K562 (cell line): Measurements from ENCODE around the gene TMEM89. TPM values are rescaled to one million over a fixed set of nuclear protein-coding genes. Genes with fewer than 3 reads are reported as not detected.

Source experiments
- ATAC-seq: fragments of 200-7000 bp; cut with Tn5 transposase; 3 replicates; pipeline ENCODE4 v1.9.1; 2020; ENCODE audit warnings: moderate library complexity
- BruUV-seq: library from RNA; stranded (reverse); fragments of 400-500 nt; replicated peaks from 2 replicates; lab custom pipeline; 2021; lab: Mats Ljungman, UMichigan
- CTCF ChIA-PET: fragments of 300-600 bp; formaldehyde crosslinking; extraction: SDS; loops from one replicate; lab custom pipeline; 2021; ENCODE audit warnings: low intra/inter-chr PET ratio; lab: Yijun Ruan, JAX
- POLR2A ChIA-PET: fragments of 300-600, 350-650 bp; sonication (Branson Sonifier 250); formaldehyde crosslinking; extraction: SDS; loops from one replicate; lab custom pipeline; 2021; ENCODE audit warnings: antibody characterized with exemption, inconsistent platforms; lab: Yijun Ruan, JAX
- DNase-seq, 4 experiments: peaks; one replicate each; pipeline versions ENCODE4 v3.0.0 to v3.0.0-alpha.2; 2011 to 2018; ENCODE audit warnings: low spot score in 3 of 4, mixed read lengths in 3 of 4; ENCODE audit errors: extremely low read depth in 1 of 4
- FAIRE-seq: peaks from 2 replicates; lab custom pipeline; 2011; peaks lifted over from hg19 to GRCh38; lab: Jason Lieb, UNC
- H2AFZ ChIP-seq: 2 replicates; pipeline ENCODE4 v1.6.0; 2011; ENCODE audit warnings: low read depth, low read length, control low read depth, inconsistent platforms
- H3K27ac ChIP-seq: fragments of 200-600 bp; 3 replicates; pipeline ENCODE4 v1.8.0; 2011; ENCODE audit warnings: low read depth, mild to moderate bottlenecking, control low read depth, inconsistent platforms, low read length, moderate library complexity, mixed read lengths; ENCODE audit errors: extremely low read depth
- H3K27me3 ChIP-seq, 2 experiments: fragments of 300-600 bp in 1 of 2; 2 replicates in 1 of 2; 3 replicates in 1 of 2; pipeline versions ENCODE4 v1.6.0 to v1.8.0; 2011; ENCODE audit warnings: inconsistent platforms in 2 of 2, low read length in 2 of 2, mild to moderate bottlenecking in 1 of 2, mixed read lengths in 1 of 2, moderate library complexity in 1 of 2; ENCODE audit not compliant: control insufficient read depth in 2 of 2, insufficient read depth in 2 of 2
- H3K36me3 ChIP-seq: fragments of 300-600 bp; 3 replicates; pipeline ENCODE4 v1.8.0; 2011; ENCODE audit warnings: mild to moderate bottlenecking, low read length, inconsistent platforms; ENCODE audit not compliant: control insufficient read depth, insufficient read depth
- H3K4me1 ChIP-seq, 2 experiments: fragments of 200-600 bp in 1 of 2; replicated peaks in 1 of 2; 2 replicates in 1 of 2; 3 replicates in 1 of 2; pipeline versions ENCODE4 v1.5.1 to v1.8.0; 2011; ENCODE audit warnings: inconsistent platforms in 2 of 2, low read length in 2 of 2, mild to moderate bottlenecking in 1 of 2, mixed read lengths in 1 of 2, moderate library complexity in 1 of 2; ENCODE audit not compliant: control insufficient read depth in 2 of 2, insufficient read depth in 2 of 2
- H3K4me2 ChIP-seq: 2 replicates; pipeline ENCODE4 v1.6.1; 2011; ENCODE audit warnings: low read length, control low read depth, inconsistent platforms, mixed read lengths; ENCODE audit not compliant: insufficient read depth
- H3K4me3 ChIP-seq: fragments of 200-600 bp; sonication (generic), shearing (Covaris generic); 2 replicates; pipeline ENCODE4 v1.5.1; 2016; ENCODE audit warnings: control low read depth, inconsistent platforms
- H3K79me2 ChIP-seq: fragments of 200-600 bp; 3 replicates; pipeline ENCODE4 v1.8.0; 2011; ENCODE audit warnings: low read length, inconsistent platforms; ENCODE audit not compliant: control insufficient read depth, insufficient read depth
- H3K9ac ChIP-seq, 2 experiments: 2 replicates each; pipeline versions ENCODE4 v1.6.0 to v1.6.1; 2011; ENCODE audit warnings: low read depth in 2 of 2, low read length in 2 of 2, control low read depth in 1 of 2, inconsistent platforms in 1 of 2, mild to moderate bottlenecking in 1 of 2, mixed read lengths in 1 of 2; ENCODE audit not compliant: insufficient read depth in 1 of 2
- H3K9me1 ChIP-seq: one replicate; pipeline ENCODE4 v1.6.0; 2011; ENCODE audit warnings: inconsistent platforms, mild to moderate bottlenecking, low read length, moderate library complexity; ENCODE audit not compliant: control insufficient read depth, insufficient read depth
- H3K9me3 ChIP-seq: replicated peaks from 2 replicates; pipeline ENCODE4 v1.5.1; 2011; ENCODE audit warnings: low read depth, low read length, inconsistent platforms; ENCODE audit not compliant: control insufficient read depth, insufficient read depth
- H4K20me1 ChIP-seq: replicated peaks from 2 replicates; pipeline ENCODE4 v1.6.1; 2011; ENCODE audit warnings: low read length, inconsistent platforms, mixed read lengths; ENCODE audit not compliant: control insufficient read depth, insufficient read depth
- BRCA1 ChIP-seq, 2 experiments: fragments of 450-650 bp in 1 of 2; sonication (generic) in 1 of 2; formaldehyde crosslinking in 1 of 2; IDR thresholded peaks; 2 replicates each; pipeline versions ENCODE4 v1.5.0 to v1.6.1; 2017 to 2020; ENCODE audit warnings: mild to moderate bottlenecking in 1 of 2, missing genetic modification reagents in 1 of 2
- CBX3 ChIP-seq, 2 experiments: IDR thresholded peaks; 1 replicate in 1 of 2; 2 replicates in 1 of 2; pipeline ENCODE4 v1.6.1; 2012; ENCODE audit warnings: inconsistent platforms in 2 of 2, low read length in 2 of 2, borderline replicate concordance in 1 of 2, control low read depth in 1 of 2
- CHAMP1 ChIP-seq: fragments of 450-650 bp; IDR thresholded peaks from 2 replicates; pipeline ENCODE4 v1.6.1; 2016; ENCODE audit warnings: mild to moderate bottlenecking
- ESRRA ChIP-seq: fragments of 450-650 bp; IDR thresholded peaks from 2 replicates; pipeline ENCODE4 v1.6.1; 2014; ENCODE audit warnings: low read depth, mild to moderate bottlenecking, moderate library complexity, borderline replicate concordance
- ETV6 ChIP-seq, 3 experiments: fragments of 150-350 bp in 1 of 3; sonication (generic) in 1 of 3; formaldehyde crosslinking in 1 of 3; IDR thresholded peaks; 2 replicates each; pipeline versions ENCODE4 v1.6.1 to v1.8.0; 2014 to 2022; ENCODE audit warnings: borderline replicate concordance in 2 of 3, low read depth in 2 of 3, antibody characterized with exemption in 1 of 3, low read length in 1 of 3, mild to moderate bottlenecking in 1 of 3, missing genetic modification reagents in 1 of 3
- HOMEZ ChIP-seq: fragments of 250-450 bp; sonication (Bioruptor Pico); IDR thresholded peaks from 2 replicates; pipeline ENCODE4 v1.4.0; 2020; ENCODE audit warnings: mild to moderate bottlenecking, moderate library complexity
- KLF13 ChIP-seq: fragments of 450-650 bp; IDR thresholded peaks from 2 replicates; pipeline ENCODE4 v1.6.1; 2016; ENCODE audit warnings: missing genetic modification characterization, low read depth, mild to moderate bottlenecking, missing compliant biosample characterization, moderate library complexity, borderline replicate concordance
- MNT ChIP-seq, 2 experiments: fragments of 450-650 bp; conservative IDR thresholded peaks; 2 replicates each; pipeline ENCODE4 v1.6.1; 2017; ENCODE audit warnings: mild to moderate bottlenecking in 2 of 2, moderate library complexity in 2 of 2
- SMARCA5 ChIP-seq: fragments of 450-650 bp; IDR thresholded peaks from 2 replicates; pipeline ENCODE4 v1.6.1; 2016
- SUPT5H ChIP-seq: fragments of 450-650 bp; IDR thresholded peaks from 2 replicates; pipeline ENCODE4 v1.6.1; 2016
- ZNF140 ChIP-seq: fragments of 250-450 bp; sonication (Bioruptor Pico); IDR thresholded peaks from 2 replicates; pipeline ENCODE4 v1.8.0; 2021; ENCODE audit warnings: moderate library complexity, mild to moderate bottlenecking, inconsistent platforms
- ZNF232 ChIP-seq: sonication (generic); formaldehyde crosslinking; IDR thresholded peaks from 2 replicates; pipeline ENCODE4 v1.8.0; 2022; ENCODE audit warnings: mild to moderate bottlenecking, missing genetic modification reagents
- ZNF584 ChIP-seq: fragments of 200-800 bp; sonication (Bioruptor generic); IDR thresholded peaks from 2 replicates; pipeline ENCODE4 v1.6.1; 2016; ENCODE audit warnings: low read depth, mild to moderate bottlenecking, missing genetic modification characterization, missing compliant biosample characterization
- whole genome bisulfite sequencing: fragments of 100-300 bp; shearing (Covaris generic); methylation state at CpG from one replicate; pipeline ENCODE4 v1.1.6; 2016; ENCODE audit warnings: low coverage, mixed read lengths; ENCODE audit not compliant: insufficient coverage; ENCODE audit errors: missing lambda C conversion rate; 5-methylcytosine and 5-hydroxymethylcytosine counted together
- in situ Hi-C: fragments of 300-500 bp; cut with MboI; formaldehyde crosslinking; loops from 4 replicates; pipeline ENCODE4 v1.15.0; 2018; ENCODE audit warnings: inconsistent platforms, mixed read lengths
- intact Hi-C: fragments of 100-400 bp; cut with micrococcal nuclease; formaldehyde crosslinking; loops from 2 replicates; pipeline ENCODE4 v1.14.2; 2022
- polyA plus RNA-seq, 8 experiments: library from polyadenylated mRNA; depleted of rRNA in 4 of 8; stranded (reverse) in 5 of 8; unstranded in 3 of 8; fragments of >200 nt; fragmentation: Nextera tagmentation in 2 of 8; fragmentation: Illumina TruSeq in 1 of 8; extraction: Ambion mirVana in 2 of 8; extraction: Trizol in 1 of 8; gene quantifications; 2 replicates each; pipeline versions ENCODE4 v1.2.1 to v1.2.3, GENCODE V29; 2011 to 2014; ENCODE audit warnings: inconsistent platforms in 1 of 8, missing spikeins in 1 of 8
- total RNA-seq, 7 experiments: library from RNA; depleted of rRNA in 6 of 7; stranded (reverse); fragments of >200 nt in 6 of 7; fragmentation: Illumina TruSeq in 2 of 7; extraction: Trizol in 2 of 7; gene quantifications; 2 replicates each; pipeline versions ENCODE4 v1.2.1 to v1.2.3, GENCODE V29; 2011 to 2021; ENCODE audit warnings: low replicate concordance in 1 of 7

The TMEM89 gene
- total and polyA plus RNA-seq, 9 of the 15 experiments (the other 6 are each of a cell fraction or from before 2014, with no cell fraction given), result not detected

- peak overlapping the region in 1 of 2 experiments; percentile 4; a peak in 1 of 4 replicates for H3K9ac ChIP-seq
- peak; percentile 93 for TF ChIP-seq ZNF584 (CRISPR knock-in tag)
- TF ChIP-seq ETV6 (IDR thresholded peaks at IDR 0.05; ENCODE audit: borderline replicate concordance in 1 of 2, low read depth in 2 of 2, low read length in 1 of 2), result no peak
- TF ChIP-seq ETV6 (CRISPR knock-in tag; IDR thresholded peaks at IDR 0.05; ENCODE audit: borderline replicate concordance), result peak; percentile 98; the same call in 1 of the 2 replicates
- TF ChIP-seq CBX3 (IDR thresholded peaks at IDR 0.05; ENCODE audit: borderline replicate concordance in 1 of 2, low read length in 2 of 2), result 0 out of 3 replicates have a peak, but pooled peaks of 1 of the 2 experiments have one; percentile 51
- no peak for TF ChIP-seq HOMEZ (CRISPR knock-in tag)
- TF ChIP-seq SMARCA5, result no peak
- TF ChIP-seq KLF13 (tag), result no peak
- no peak for TF ChIP-seq BRCA1 (IDR thresholded peaks at IDR 0.05)
- TF ChIP-seq BRCA1 (CRISPR knock-in tag; IDR thresholded peaks at IDR 0.05), result peak; percentile 99
- no peak for TF ChIP-seq SUPT5H
- no peak for TF ChIP-seq ESRRA
- peak; percentile 99 for TF ChIP-seq ZNF232 (CRISPR knock-in tag)
- TF ChIP-seq MNT (conservative IDR thresholded peaks at IDR 0.05), result peak; percentile 89 to 96
- TF ChIP-seq CHAMP1, result peak; percentile 86
- TF ChIP-seq ZNF140 (CRISPR knock-in tag), result no peak
These were observed 40.1 kb upstream of the TMEM89 start for GRCh38 chr3:48661501-48662144.

More at GRCh38 chr3:48661501-48662144, 40.1 kb upstream of the TMEM89 start:
- intact Hi-C loops, result no loop called here
- no peak; the same call in 2 of the 3 replicates for ATAC-seq
- no peaks in the 10 kb centered on the region; a peak in 1 of 5 replicates for H3K27me3 ChIP-seq
- ChIA-PET CTCF (no interaction called here), POLR2A (interaction anchor here (0.6 to 1.5 kb wide), 6 partner anchors 9 to 261 kb away, joined by 3 to 5 read pairs (median 3); no protein-coding TSS in a partner anchor)
- H3K79me2 ChIP-seq, result no peaks in the 10 kb centered on the region
- DNase-seq, result peak; percentile 74 to 88 (median 87)
- H4K20me1 ChIP-seq, result no peaks in the 10 kb centered on the region
- in situ Hi-C loops, result no loop called here
- H3K27ac ChIP-seq, result no peak overlapping the region
- WGBS, result 22% methylated on average over 30 of the region's 67 CpGs
- no peaks in the 10 kb centered on the region for H3K9me1 ChIP-seq
- no peak overlapping the region; the same call in 1 of the 2 replicates for H3K4me2 ChIP-seq
- H3K4me3 ChIP-seq, result no peak overlapping the region; the same call in 1 of the 2 replicates
- FAIRE-seq, result peak; percentile 82
- no peak overlapping the region for H2AFZ ChIP-seq
- no peaks in the 10 kb centered on the region for H3K9me3 ChIP-seq
- peaks cover 2 to 36% of the 10 kb centered on the region in 2 experiments; a peak in 4 of 5 replicates for H3K4me1 ChIP-seq
- BruUV-seq, result no TSS peak
- peaks cover 2% of the 10 kb centered on the region; the same call in 1 of the 3 replicates for H3K36me3 ChIP-seq
